Fibroblast of skin of right quadriceps (primary cell): Measurements from ENCODE around the gene PDS5B.
"Not testable (repeated sequence)": the region's sequence is repeated elsewhere in the genome, so short reads cannot be mapped to it uniquely, and the experiment has no call there.

Experiments used
- DNase-seq: peaks from one replicate; pipeline ENCODE4 v3.0.0-alpha.2; 2013

Gene PDS5B

GRCh38 chr13:32586080-32586900, at the start of gene PDS5B:
Gene PDS5B, plus strand, starts transcription at chr13:32586452. Its CDS starts 62,321 bp downstream, at chr13:32648773.
- peak; percentile 95 for DNase-seq

- no peak for DNase-seq
These were observed 48.6 kb upstream of the PDS5B start for GRCh38 chr13:32537580-32538142.

GRCh38 chr13:32538143-32538620, 48.1 kb upstream of the PDS5B start:
- peak; percentile 32 for DNase-seq

GRCh38 chr13:32538621-32539246, 47.5 kb upstream of the PDS5B start, which contains the start of gene N4BP2L2:
Gene N4BP2L2, minus strand, starts transcription at chr13:32538795. Its CDS starts 1,768 bp downstream, at chr13:32537027.
- peak; percentile 98 for DNase-seq

GRCh38 chr13:32542221-32542620, 44.0 kb upstream of the PDS5B start:
- DNase-seq, result no peak

- DNase-seq, result no peak
These were observed 41.2 kb upstream of the PDS5B start for GRCh38 chr13:32545083-32545482.

- no peak for DNase-seq
These were observed 37.4 kb upstream of the PDS5B start for GRCh38 chr13:32548837-32549236.

- no peak for DNase-seq
These were observed 36.5 kb upstream of the PDS5B start for GRCh38 chr13:32549788-32550187.

GRCh38 chr13:32553720-32554119, 32.5 kb upstream of the PDS5B start:
- DNase-seq, result no peak

- no peak for DNase-seq
These were observed 30.6 kb upstream of the PDS5B start for GRCh38 chr13:32555613-32556012.

GRCh38 chr13:32560842-32561241, 25.4 kb upstream of the PDS5B start:
- not testable (repeated sequence) for DNase-seq

- DNase-seq, result not testable (repeated sequence)
These were observed 10.6 kb upstream of the PDS5B start for GRCh38 chr13:32575687-32576086.

- no peak for DNase-seq
These were observed 9.2 kb upstream of the PDS5B start for GRCh38 chr13:32577032-32577431.

- peak; percentile 19 for DNase-seq
These were observed 5.0 kb upstream of the PDS5B start for GRCh38 chr13:32581177-32581786.

GRCh38 chr13:32582281-32582680, 4.0 kb upstream of the PDS5B start:
- DNase-seq, result no peak

- DNase-seq, result no peak
These were observed 3.3 kb upstream of the PDS5B start for GRCh38 chr13:32582991-32583390.

GRCh38 chr13:32585550-32586079, 637 bp upstream of the PDS5B start:
- peak; percentile 43 for DNase-seq

- DNase-seq, result peak; percentile 53
These were observed 959 bp downstream of the PDS5B start for GRCh38 chr13:32587011-32587810.

GRCh38 chr13:32587811-32588170, 1.5 kb downstream of the PDS5B start:
- DNase-seq, result peak; percentile 18

GRCh38 chr13:32588736-32589135, 2.5 kb downstream of the PDS5B start:
- no peak for DNase-seq

- DNase-seq, result no peak
These were observed 3.2 kb downstream of the PDS5B start for GRCh38 chr13:32589471-32589870.

- no peak for DNase-seq
These were observed 4.0 kb downstream of the PDS5B start for GRCh38 chr13:32590266-32590665.
